HG03521 (cell line): ENCODE results near the gene MGST2.
"Not testable (repeated sequence)": the region's sequence is repeated elsewhere in the genome, so short reads cannot be mapped to it uniquely, and the experiment has no call there.

Experiments
- ATAC-seq: cut with Tn5 transposase; IDR thresholded peaks from one replicate; pipeline ENCODE4 v1.9.1; 2021; ENCODE audit warnings: mild to moderate bottlenecking, moderate library complexity; ENCODE audit not compliant: unreplicated experiment

MGST2 gene

DNA sequence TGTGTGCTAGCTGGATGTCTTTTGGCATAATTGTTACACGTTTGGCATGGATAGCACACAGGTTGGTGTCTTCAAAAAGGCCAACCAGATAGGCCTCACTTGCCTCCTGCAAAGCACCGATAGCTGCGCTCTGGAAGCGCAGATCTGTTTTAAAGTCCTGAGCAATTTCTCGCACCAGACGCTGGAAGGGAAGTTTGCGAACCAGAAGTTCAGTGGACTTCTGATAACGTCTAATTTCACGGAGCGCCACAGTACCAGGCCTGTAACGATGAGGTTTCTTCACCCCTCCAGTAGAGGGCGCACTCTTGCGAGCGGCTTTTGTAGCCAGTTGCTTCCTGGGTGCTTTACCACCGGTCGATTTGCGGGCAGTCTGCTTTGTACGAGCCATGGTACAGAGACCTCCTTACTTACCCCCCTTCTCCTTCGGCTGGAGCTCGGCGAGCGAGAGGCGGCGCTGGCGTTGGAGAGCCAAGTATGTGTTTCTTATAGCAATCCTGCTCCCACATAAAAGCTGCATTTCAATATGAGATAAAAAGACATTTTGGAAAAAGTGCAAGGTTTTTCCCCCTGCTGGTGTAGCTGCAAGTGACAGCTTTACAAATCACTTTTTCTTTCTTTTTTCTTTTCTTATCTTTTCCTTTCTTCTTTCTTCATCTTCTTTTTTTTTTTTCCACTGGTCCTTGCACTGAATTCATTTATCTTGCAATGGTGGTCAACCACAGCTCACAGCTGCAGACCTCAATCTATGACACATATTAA lies 32.7 kb downstream of the MGST2 start:
- not testable (repeated sequence) for ATAC-seq

GRCh38 chr4:139700568-139700967 lies 34.9 kb downstream of the MGST2 start:
- ATAC-seq, result no peak

DNA sequence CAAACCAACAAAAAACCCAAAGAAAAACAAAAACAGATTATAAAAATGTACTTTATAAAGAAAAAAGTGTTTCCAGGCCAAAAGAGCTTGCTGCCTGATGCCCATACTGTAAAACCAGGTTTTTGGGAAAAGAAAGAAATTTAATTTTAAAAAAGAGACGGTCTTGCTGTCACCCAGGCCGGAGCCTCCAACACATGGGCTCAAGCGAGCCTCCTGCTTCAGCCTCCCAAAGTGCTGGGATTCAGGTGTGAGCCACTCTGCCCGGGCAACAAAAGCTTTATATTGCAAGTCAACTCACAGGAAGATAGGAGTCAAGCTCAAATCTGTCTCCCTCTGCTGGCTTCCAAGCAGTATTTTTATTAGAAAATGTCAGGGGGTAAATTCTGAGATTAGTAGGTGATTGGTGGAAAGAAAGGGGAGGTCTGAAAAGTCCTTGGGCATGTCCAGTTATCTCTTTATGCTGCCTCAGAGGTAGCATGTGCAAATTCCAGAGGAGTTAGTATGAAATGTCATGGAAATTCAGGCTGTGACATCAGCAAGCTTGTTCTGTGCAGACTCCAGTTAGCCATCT lies 39.4 kb downstream of the MGST2 start:
- ATAC-seq, result no peak

GRCh38 chr4:139709660-139710059 lies 44.0 kb downstream of the MGST2 start:
- no peak for ATAC-seq

GRCh38 chr4:139710073-139710472 lies 44.5 kb downstream of the MGST2 start:
- ATAC-seq, result no peak

GRCh38 chr4:139711461-139711860 lies 45.8 kb downstream of the MGST2 start:
- ATAC-seq, result no peak

GRCh38 chr4:139712882-139713281 lies 47.3 kb downstream of the MGST2 start:
- ATAC-seq, result no peak

DNA sequence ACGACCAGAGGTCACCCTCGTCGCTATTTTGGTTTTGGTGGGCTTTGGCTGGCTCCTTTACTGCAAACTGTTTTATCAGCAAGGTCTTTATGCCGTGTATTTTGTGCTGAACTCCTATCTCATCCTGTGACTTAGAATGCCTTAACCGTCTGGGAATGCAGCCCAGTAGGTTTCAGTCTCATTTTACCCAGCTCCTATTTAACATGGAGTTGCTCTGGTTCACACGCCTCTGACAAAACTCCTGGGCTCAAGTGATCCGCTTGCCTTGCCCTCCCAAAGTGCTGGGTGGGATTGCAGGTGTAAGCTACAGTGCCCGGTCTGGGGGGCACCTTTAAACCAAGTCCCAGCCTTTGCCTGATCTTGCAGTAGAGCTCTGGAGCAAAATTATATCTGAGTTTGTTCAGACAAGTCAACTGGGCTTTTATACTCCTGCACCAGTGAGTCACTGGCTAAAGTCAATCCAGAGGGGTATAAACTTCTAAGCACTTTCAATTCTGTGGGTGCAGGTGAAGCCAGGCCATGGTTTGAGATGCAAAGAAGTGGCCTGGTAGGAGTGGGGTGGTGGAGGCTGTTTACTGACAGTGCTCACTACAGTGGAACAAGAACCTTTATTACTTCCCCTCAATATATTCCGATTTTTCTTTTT lies 50.2 kb downstream of the MGST2 start:
- ATAC-seq, result no peak

DNA sequence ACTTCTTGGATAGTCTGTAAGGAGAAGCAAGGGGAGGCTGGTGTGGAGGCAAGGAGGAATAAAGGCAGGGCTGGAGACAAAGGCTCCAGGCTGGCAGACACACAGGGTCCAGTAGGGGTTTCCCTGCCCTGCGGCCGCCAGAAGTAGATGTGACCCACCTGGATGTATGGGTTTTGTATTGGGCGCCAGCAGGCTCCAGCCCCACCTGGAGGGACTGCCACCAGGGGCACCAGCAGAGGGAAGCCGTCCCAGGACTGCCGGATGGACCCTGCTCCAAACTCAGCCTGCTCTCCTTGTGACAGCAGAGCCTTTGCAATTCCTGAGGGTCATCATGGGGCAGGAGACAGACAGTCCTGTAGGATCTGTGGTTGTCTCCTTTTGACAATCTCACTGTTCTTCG lies 52.7 kb downstream of the MGST2 start:
- no peak for ATAC-seq

GRCh38 chr4:139718833-139719232 lies 53.2 kb downstream of the MGST2 start:
- no peak for ATAC-seq

DNA sequence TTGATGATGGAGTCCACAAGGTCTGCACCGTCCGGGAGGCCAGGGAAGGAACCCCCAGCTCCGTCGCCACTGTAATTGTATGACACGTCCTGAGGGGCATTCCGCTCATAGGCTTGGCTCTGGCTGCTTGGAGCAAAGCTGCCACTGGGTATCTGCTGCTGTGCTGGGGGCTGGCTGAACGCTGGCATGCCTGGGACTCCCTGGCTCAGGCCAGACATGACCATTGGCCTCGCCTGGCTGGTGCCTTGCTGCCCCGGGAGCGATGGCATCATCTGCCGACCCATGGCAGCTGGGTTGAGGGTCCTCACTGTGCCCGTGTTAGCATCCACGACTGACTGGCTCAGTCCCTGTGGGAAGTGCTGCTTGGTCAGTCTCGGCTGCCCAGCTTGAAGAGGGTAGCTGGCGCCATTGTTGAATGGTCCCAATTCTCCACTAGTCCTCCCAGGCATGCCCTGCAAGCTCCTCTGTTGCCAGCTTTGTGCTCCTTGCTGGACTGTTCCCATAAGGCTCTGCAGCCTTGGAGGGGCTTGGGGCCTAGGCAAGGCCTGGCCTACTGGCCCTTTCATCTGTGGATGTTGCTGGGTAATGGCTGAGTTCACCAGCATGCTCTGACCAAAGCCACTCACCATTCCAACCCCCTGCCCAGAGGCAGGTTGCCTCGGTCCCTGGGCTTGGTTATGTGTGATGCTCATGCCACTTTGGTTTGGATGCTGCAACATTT lies 53.9 kb downstream of the MGST2 start:
- no peak for ATAC-seq

DNA sequence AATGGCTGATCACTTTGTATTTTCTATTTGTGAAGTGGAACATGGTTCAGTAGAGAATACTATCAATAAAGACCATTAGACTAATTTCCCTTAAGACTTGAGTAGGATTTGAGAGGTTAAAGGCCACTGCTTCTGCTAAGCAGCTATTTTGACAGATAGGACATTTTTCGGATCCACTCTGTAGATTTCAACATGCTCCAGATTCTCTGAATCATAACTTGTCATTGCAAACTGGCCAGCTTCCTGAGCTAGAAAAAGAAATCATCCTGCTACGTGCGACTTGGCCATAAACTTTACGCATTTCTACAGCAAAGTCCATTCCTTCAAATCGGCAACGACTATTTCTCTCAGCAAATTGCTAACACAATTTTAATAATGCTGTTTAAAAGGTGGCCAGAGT lies 55.2 kb downstream of the MGST2 start:
- ATAC-seq, result no peak

DNA sequence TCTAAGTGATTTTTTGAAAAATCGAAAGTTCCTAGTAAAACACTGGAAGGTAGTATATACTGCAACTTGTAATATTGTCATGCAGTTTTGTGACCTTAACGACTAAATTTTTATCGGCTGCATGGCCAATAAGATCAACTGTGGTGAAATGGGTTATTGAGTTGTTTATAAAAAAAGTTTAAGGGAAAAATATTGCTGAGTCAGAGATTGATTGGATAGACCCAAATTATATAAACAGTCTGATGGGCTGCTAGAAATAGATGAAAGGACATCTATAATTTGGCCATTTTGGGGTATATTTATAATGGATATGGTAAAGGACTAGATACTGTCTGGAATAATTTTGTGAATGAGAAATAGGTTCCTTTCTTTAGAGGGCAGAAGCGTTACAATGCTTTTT lies 56.2 kb downstream of the MGST2 start:
- ATAC-seq, result no peak

DNA sequence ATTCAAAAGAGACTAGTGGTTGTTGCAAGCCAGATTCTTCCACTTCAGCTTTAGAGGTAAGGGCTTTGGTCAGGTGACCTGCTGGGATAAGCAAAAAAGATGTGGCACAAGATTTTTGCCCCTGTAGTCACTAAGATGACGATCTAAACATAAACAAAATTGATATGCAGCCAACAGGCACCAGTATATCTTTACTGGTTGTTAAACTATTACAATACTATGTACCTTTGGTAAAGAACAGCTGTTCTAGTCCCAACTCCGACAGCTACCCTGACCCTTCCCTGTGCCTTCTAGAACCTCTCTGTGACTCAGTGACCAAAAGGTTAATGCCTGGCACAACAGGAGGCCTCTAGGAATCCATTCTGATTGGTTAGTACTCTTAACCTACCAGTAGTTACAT lies 59.6 kb downstream of the MGST2 start:
- no peak for ATAC-seq

DNA sequence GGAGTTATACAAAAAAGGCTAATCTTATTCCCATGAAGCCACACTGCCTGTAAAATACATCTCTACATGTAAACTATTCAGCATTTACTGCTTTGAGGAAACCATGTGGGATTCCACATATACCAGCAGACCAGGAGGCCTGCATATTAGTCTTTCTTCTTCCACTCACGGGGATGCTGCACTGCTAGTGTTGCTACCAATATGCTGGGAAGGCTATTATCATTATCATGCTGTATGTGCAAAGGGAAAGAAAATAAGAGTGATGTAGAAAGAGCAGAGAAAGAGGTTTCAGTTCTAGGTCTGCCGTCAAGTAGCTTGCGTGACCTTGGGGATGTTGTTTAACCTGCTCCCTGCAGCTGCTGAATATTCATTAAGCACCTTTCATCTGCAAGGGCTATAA lies 61.0 kb downstream of the MGST2 start:
- ATAC-seq, result no peak

- ATAC-seq, result no peak
These were observed 62.5 kb downstream of the MGST2 start for GRCh38 chr4:139728146-139728545.

DNA sequence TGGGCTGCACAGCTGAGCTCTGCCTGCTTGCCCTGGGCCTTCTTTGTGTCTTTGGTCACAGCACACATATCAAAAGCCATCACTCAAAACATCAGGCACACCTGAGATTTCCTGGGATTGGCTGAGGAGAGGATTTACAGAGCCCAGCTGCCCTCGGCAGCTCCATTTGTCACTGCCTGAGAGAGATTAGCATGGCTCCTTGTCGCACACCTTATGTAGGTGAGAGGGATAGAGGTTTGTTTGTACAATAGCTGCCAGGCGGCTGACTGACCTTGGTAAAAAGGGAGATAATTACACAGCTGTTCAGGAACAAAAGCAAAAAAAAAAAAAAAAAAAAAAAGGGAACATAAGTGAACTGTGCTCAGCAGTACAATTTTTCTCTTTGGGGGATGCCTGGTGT lies 63.2 kb downstream of the MGST2 start:
- ATAC-seq, result no peak

DNA sequence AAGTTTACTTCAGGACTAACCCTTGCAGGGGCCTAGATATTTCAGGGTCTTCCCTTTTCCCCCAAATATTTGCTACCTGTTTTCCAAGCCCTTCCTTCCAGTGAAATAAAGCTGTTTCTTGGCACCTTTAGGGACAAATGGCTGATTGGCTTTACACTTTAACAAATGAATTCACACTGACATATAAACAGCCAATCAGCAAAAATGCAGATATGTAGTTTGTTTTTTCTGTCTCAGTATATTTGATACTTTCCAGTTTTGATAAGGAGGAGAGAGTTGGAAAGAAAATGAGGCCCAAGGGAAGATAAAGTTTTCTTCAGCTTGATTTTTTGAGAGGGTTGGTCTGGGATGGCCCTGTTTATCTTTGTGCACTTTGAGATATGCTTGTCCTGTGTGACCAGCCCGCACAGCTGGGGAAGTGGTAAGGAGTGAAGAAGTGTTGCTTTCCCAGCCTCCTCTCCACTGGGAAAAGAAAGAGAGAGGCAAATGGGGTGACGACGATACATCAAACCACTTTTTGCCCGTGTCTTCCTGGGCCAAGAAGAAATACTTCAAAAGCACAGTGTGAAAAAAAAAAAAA lies 67.5 kb downstream of the MGST2 start:
- no peak for ATAC-seq

GRCh38 chr4:139734201-139734874 lies 68.7 kb downstream of the MGST2 start:
- no peak for ATAC-seq

- ATAC-seq, result peak; percentile 60
These were observed 69.3 kb downstream of the MGST2 start for GRCh38 chr4:139734875-139735380.
